HTERT RPE-1 (cell line): ENCODE measurements around the gene BIN2.
"Not testable (repeated sequence)": the region's sequence is repeated elsewhere in the genome, so short reads cannot be mapped to it uniquely, and the experiment has no call there.

Source experiments
- in situ Hi-C: fragments of 300-500 bp; cut with MboI; formaldehyde crosslinking; loops from 4 replicates; pipeline ENCODE4 v1.14.3; 2020; ENCODE audit warnings: low sequenced_read_pairs

The BIN2 gene

DNA sequence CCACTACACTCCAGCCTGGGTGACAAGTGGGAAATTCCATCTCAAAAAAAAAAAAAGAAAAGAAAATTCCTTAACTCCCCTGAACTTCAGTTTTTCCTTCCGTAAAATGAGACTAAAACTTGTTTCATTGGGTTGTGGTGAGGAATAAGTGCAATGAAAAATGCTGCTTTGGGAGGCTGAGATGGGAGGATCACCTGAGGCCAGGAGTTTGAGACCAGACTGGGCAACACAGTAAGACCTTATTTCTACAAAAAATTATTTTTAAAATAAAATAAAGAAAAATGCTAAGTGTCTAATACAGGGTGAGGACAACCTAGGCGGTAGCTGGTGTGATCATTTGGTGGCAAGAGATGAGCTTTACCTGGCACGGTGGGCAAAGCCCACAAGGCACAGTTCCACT, 60.6 kb downstream of the BIN2 start:
- in situ Hi-C loops = no loop called here

DNA sequence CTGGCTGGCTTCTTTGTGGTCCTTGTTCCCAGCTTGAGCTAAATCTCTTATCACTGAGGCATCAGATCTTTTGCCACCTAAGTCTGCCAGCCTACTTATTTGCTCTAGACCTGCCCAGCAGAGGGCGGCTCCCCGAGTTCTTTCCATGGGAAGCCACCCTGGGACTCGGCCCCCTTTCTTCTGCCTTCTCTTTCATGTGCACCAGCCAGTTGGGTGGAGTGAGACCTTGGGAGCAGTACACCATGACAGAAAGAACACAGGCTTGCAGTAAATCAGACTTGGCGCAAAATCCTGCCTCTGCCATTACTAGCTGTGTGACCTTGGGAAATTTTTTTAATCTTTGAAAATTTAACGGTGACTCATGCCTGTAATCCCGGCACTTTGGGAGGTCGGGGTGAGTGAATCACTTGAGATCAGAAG, 61.2 kb downstream of the BIN2 start:
- in situ Hi-C loops = no loop called here

DNA sequence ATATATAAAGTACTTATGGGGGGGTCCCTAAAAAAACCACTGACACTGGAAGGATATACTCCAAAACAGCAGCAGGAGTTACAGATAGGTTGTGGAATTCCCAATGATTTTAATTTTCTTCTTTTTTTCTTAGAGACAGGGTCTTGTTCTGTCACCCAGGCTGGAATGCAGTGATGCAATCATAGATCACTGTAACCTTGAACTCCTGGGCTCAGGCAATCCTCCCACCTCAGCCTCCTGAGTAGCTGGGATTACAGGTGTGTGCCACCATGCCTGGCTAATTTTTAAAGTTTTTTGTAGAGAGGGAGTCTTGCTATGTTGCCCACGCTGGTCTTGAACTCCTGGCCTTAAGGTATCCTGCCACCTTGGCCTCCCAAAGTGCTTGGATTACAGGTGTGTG, 64.4 kb downstream of the BIN2 start:
- in situ Hi-C loops = not testable (repeated sequence)

DNA sequence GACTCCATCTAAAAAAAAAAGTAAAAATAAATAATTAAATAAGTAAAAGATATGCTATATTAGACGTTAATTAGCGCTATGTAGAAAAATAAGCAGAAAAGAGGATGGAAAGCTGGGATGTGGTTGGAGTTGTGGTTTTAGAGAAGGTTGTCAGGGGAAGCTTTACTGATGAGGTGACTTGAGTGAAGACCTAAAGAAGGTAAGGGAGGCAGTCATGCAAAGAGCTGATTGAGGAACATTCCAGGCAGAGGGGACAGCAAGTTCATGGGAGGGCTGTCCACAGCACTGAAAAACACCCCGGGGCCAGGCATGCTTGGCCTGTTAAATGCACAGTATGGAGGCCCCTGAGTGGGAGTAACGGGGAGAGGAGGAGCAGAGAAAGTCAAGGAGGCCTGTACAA, 69.4 kb downstream of the BIN2 start:
- in situ Hi-C loops = no loop called here

DNA sequence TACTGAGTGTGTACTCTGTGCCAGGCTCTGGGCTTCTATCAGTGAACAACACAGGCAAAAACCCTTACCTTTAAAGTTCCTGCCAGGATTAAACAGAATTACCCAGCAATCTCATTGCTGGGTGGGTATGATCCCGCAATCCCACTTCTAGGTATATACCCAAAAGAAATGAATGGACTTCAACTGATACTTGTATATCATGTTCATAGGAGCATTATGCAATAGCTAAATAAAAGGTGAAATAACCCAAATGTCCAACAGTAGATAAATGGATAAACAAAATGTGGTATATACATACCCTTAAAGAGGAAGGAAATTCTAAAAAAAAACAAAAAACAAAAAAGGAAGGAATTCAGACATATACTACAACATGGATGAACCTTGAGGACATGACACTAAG, 70.7 kb downstream of the BIN2 start:
- in situ Hi-C loops = no loop called here

DNA sequence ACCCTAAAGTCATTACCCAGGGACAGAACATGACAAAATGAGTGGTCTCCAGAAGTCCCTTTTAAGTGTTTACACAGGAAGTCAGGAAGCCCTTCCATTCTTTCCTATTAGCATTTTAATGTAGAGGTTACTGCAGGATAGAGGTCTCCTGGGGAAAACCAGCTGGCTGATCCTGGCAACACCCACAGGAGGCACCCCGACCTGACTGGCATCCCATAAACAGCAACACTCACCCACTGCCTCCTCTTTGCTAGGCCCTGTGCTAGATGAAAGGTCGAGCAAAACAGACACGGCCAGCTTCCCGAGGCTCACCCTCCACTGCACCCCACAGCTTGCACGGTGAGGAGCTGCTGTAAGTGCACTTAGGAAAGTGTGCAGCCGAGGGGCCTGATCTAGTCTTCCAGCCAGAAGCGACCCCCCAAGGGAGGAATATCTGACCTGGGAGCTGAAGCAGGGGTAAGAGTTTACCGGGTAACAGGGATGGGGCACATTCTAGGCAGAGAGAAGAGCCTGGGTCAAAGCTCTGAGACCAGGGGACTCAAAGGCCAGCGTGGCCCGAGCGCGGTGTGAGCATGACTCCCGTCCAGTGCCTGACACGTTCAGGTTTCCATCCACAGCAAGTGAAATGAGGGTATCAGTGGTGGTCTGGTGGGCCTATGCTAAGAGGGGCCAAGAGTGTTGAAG, 76.3 kb downstream of the BIN2 start:
- in situ Hi-C loops = no loop called here

DNA sequence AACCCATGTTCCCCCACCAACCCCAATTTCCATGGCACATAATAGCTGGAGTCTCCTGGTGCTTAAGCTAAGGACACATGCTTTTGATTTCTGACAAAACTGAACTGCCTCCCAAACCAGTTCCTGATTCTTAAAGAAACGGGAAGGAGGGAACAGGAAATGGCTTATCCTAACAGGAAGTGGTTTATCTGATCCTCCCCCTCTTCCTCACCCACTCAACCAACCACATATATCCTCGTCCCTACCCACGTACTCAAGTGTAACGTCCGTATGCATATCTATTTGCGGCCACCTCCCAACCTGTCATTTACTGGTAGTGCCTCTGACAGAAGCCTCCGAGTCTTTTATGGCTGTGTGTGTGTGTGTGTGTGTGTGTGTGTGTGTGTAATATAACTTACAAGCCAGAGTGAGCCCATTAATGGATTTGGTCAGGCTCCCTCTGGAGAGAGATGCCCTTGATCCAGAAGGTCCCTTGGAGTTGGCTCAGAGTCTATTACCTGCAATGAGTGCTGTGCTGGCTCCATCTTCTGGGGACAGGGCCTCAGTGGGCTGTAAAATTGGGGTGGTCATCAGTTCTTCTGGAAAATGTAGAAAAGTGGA, 77.6 kb downstream of the BIN2 start:
- in situ Hi-C loops = no loop called here

DNA sequence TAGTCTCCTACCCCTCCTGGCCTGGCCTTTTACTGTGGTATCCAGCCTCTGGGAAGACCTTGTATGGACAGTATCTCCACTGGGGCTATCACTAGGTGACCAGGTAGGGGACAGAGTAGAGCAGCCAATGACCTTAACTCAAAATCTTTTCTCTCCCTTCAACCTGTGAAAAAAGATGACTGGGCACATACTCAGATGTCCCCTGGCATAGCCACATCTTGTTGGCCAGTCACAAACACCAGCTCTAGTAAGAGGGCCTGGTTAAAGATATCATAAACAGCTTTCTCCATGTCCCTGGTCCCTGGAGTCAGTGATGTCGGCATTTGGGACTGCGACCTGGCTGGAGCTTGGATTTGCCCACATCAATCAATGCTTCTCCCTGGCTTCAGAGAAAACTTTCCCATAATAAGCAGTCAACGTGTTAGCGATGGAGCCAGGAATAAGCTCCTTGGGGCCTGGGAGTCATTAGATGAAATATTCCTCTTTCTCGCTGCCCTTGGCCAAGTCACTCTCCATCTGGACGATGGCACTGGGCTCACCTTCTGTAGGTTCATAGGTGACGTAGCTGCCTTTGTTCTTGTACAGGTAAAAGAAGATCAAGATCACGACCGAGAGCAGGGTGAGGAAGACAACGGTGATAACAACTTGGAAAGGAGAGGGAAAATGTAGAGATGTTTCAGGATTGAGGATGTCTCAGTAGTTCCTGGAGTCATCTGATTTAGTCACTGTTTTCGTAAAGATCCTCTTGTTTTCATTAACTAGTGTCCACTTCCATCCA, 78.3 kb downstream of the BIN2 start:
- in situ Hi-C loops = no loop called here

DNA sequence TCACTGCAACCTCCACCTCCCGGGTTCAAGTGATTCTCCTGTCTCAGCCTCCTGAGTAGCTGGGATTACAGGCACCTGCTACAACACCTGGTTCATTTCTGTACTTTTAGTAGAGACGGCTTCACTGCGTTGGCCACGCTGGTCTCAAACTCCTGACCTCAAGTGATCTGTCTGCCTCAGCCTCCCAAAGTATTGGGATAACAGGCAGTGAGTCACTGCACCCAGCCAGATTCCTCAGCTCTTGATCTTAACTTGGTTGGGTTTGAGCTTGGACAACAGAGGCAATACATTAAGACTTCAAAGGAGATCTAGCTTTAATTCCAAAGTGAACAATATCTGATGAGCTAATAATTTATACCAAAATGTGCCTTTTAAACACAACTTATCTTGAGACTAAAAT, 79.7 kb downstream of the BIN2 start:
- in situ Hi-C loops = no loop called here

DNA sequence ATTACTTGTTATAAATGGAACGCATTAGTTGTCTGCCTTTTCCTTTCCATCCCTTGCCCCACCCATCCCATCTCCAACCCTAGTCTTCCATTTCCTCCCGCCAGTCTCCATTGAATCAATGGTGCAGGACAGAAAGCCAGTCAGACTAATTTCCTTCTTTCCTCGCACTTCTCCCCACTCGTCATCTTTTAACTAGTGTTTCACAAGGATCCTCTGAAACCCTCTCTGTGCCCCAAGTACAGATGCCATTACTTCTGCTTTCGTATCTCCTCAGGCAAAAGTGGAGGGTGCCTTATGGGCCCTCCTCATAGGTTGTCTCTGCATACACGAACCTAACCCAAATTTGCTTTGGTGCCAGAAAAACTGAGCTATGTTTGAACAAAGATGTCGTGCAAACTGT, 81.1 kb downstream of the BIN2 start:
- in situ Hi-C loops = no loop called here

DNA sequence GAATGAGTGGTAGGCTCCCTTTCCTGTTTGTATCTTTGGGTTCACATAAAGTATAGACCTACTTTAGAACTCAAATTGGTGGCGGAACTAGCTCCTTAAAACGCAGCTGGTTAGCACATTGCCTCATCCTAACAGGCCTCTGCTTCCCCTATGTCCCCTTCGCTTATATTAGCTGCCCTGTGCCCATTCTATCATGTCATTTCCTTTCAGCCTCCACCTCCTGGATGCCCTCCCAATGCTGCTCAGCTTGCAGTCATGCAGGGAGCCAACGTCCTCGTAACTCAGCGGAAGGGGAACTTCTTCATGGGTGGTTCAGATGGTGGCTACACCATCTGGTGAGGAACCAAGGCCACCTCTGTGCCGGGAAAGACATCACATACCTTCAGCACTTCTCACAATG, 81.9 kb downstream of the BIN2 start:
- in situ Hi-C loops = no loop called here

DNA sequence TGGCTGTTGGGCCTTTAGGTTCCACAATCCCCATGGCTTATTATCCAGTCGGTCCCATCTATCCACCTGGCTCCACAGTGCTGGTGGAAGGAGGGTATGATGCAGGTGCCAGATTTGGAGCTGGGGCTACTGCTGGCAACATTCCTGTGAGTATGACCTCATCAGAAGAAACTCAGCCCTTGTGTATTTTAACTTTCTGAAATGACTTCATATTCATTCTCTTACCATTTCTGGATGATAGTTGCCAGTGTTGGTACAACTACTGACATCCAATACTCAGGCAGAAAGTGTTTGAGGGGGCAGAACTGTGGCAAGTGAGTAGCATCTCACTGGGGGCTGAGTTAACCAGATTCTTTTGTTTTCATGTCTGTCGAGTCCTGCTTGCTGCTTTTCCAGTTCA, 83.0 kb downstream of the BIN2 start:
- in situ Hi-C loops = no loop called here

DNA sequence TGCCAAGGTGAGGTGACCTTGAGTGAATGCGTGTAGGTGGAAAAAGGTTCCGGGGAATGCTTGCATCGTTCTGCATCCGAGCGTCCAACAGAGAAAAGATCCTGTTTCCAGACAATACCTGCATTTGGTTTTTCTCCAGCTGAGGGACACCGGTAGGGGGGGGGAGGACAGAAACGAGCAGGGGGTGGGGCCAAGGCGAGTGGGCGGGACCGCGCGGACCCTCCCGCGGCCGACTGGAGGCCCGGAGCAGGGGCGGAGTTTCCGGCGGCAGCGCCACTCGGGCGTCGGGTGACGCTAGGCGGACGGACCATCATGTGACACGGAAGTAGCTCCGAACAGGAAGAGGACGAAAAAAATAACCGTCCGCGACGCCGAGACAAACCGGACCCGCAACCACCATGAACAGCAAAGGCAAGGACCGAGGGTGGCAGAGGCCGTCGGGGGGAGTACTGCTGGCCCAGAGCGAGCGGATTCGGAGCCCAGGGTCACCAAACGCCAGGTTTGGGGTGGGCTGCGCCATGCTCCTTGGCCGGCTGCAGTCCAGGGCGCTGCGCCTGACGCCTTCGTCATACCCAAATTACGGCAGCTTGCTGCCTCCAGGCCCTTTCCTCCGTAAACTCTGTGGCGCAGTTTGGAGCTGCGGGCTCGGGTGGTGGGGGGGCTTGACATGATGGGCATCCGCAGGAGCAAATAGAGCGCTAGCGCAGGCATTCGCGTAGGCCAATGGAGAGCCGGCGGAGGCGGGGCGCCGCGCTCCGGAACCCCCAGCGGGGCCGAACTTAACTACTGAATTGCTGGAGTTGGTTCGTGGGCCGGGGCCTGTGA, 85.3 kb downstream of the BIN2 start, which contains the start of gene DAZAP2:
Gene DAZAP2 (plus strand): TSS at position 317 of the 825 bp plus-strand sequence. CDS start 82 bp downstream, at position 399.
- in situ Hi-C loops = no loop called here

DNA sequence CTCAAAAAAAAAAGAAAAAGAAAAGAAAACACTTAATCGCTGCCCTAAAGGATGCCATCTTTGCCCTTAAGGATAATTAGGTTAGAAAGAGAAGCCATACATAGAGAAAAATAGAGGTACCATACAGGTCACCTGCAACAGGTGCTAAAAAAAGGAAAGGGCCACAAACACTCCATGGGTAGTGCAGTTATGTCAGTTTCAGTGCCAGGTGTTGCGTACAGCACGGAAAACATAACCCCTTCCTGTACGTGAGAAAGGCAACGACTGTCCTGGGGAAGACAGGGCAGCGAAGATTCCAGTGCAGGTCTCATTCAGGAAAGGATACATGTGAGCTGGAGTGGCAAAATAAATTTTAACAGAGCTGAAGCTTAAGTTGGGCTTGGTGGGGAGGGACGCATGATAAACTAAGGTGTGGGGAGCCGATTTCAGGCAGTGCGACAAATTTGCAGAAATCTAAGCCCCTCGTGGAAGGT, 85.9 kb downstream of the BIN2 start:
- in situ Hi-C loops = no loop called here

DNA sequence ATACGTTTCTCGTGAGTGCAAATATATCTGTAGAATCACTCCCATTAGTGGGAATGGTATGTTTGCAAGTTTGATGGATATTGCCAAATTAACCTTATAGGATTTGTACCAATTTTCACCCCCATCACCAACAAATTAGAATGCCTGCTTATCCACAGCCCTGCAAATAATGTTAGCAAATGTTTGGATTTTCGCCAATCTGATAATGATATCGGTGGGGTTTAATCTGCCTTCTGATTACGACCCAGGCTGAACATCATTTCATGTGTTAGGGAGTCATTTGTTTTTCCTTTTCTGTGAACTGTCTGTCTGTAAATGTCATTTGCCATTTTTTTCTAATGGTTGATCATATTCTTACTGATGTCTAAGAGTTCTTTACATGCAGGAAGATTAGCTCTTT, 89.4 kb downstream of the BIN2 start:
- in situ Hi-C loops = no loop called here

DNA sequence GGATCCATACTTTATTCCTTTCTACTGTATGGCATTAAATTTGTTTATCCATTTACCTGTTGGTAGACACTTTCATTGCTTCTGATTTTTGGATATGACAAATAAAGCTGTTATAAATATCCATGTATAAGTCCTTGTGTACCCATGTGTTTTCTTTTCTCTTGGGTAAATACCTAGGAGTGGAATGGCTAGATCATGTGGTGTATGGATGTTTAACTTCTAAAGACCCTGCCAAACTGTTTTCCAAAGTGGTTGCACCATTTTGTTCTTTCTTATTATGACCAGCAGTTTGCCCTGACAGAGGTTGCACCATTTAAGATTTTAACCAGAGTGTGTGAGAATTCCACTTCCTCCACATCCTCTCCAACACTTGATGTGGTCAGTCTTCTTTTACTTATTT, 91.3 kb downstream of the BIN2 start:
- in situ Hi-C loops = no loop called here
